ENCODE results near the gene SINHCAF.

Gene SINHCAF

DNA sequence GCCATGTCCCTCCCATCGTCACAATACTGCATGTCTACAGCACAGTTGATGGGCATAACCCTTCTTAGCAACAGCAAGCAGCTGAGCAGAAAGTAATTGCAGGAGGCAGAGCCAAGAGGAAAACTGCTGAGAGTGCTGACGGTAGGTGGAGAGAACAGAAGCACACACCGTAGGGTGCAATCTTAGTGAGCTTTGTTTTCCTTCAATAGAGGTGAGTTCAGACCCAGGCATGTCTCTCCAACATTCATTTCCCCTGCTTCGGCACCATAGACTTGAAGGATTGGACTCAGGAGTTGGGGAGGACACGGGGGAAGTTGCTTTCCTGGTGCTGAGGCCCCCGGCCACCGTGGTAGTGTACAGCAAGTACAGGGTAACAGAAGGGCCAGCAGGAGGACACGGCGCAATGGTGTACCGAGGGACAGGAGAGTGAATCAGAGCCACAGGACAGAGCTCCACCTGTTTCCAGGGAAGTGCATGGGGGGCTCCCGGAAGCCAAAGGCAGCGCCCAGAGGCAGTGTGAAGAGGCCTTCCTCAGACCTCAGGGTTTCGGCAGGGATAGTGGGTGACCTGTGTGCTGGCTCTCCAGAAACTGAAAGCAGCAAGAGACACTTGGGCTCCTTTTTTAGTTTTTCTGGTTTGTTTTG is 36.3 kb upstream of the SINHCAF start:
- Histone ChIP-seq H3K27me3 (replicated peaks) (no peaks in the 10 kb centered on the region), H3K4me3 (ENCODE audit: low read depth, low read length) (no peak overlapping the region), H3K36me3 (replicated peaks) (no peaks in the 10 kb centered on the region), H3K27ac (no peak overlapping the region)
- TF ChIP-seq, protein P1, sequence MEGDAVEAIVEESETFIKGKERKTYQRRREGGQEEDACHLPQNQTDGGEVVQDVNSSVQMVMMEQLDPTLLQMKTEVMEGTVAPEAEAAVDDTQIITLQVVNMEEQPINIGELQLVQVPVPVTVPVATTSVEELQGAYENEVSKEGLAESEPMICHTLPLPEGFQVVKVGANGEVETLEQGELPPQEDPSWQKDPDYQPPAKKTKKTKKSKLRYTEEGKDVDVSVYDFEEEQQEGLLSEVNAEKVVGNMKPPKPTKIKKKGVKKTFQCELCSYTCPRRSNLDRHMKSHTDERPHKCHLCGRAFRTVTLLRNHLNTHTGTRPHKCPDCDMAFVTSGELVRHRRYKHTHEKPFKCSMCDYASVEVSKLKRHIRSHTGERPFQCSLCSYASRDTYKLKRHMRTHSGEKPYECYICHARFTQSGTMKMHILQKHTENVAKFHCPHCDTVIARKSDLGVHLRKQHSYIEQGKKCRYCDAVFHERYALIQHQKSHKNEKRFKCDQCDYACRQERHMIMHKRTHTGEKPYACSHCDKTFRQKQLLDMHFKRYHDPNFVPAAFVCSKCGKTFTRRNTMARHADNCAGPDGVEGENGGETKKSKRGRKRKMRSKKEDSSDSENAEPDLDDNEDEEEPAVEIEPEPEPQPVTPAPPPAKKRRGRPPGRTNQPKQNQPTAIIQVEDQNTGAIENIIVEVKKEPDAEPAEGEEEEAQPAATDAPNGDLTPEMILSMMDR (IDR thresholded peaks at IDR 0.05; ENCODE audit: low read depth, low read length, missing control alignments): no peak
- no peak for DNase-seq
- in situ Hi-C loops (cut with HindIII; ENCODE audit: low pct_ligation_motif_present, low sequenced_read_pairs): no loop called here

DNA sequence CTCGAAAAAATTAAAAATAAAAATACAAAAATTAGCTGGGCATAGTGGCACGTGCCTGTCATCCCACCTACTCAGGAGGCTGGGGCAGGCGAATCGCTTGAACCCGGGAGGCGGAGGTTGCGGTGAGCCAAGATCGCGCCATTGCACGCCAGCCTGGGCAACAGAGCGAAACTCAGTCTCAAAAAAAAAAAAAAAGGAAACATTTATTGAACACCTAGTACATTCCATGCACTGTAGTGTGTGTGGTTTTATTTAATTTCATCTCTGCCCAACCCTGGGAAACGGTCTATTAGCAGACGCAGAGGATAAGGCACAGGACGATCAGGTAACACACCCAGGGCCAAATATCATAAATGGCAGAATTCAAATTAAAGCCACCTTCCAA is 35.8 kb upstream of the SINHCAF start:
- no peak overlapping the region for H3K4me3 ChIP-seq (ENCODE audit: low read depth, low read length)
- in situ Hi-C loops (cut with HindIII; ENCODE audit: low pct_ligation_motif_present, low sequenced_read_pairs): no loop called here
- no peaks in the 10 kb centered on the region for H3K27me3 ChIP-seq (replicated peaks)
- no peak overlapping the region for H3K27ac ChIP-seq
- no peak for DNase-seq
- TF ChIP-seq, protein P1 (IDR thresholded peaks at IDR 0.05; ENCODE audit: low read depth, low read length, missing control alignments): no peak
- H3K36me3 ChIP-seq (replicated peaks): no peaks in the 10 kb centered on the region

DNA sequence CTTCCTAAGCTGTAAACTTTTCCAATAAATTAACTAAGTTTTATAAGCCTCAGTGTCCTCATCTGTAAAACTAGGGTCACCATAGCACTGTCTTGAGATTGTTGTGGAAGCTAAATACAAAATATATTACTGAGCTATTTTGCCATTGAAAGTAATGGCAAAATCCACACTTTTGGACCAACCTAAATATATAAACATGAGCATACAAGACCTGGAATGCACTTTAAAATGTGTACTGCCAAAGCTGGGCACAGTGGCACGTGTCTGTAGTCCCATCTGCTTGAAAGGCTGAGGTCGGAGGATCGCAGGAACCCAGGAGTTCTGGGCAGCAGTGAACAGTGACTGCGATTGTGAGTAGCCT is 29.8 kb upstream of the SINHCAF start:
- no peaks in the 10 kb centered on the region for H3K27me3 ChIP-seq (replicated peaks)
- no peaks in the 10 kb centered on the region for H3K36me3 ChIP-seq (replicated peaks)
- no peak overlapping the region for H3K27ac ChIP-seq
- TF ChIP-seq, protein P1 (IDR thresholded peaks at IDR 0.05; ENCODE audit: low read depth, low read length, missing control alignments): no peak
- no peak for DNase-seq
- in situ Hi-C loops (cut with HindIII; ENCODE audit: low pct_ligation_motif_present, low sequenced_read_pairs): no loop called here
- no peak overlapping the region for H3K4me3 ChIP-seq (ENCODE audit: low read depth, low read length)

DNA sequence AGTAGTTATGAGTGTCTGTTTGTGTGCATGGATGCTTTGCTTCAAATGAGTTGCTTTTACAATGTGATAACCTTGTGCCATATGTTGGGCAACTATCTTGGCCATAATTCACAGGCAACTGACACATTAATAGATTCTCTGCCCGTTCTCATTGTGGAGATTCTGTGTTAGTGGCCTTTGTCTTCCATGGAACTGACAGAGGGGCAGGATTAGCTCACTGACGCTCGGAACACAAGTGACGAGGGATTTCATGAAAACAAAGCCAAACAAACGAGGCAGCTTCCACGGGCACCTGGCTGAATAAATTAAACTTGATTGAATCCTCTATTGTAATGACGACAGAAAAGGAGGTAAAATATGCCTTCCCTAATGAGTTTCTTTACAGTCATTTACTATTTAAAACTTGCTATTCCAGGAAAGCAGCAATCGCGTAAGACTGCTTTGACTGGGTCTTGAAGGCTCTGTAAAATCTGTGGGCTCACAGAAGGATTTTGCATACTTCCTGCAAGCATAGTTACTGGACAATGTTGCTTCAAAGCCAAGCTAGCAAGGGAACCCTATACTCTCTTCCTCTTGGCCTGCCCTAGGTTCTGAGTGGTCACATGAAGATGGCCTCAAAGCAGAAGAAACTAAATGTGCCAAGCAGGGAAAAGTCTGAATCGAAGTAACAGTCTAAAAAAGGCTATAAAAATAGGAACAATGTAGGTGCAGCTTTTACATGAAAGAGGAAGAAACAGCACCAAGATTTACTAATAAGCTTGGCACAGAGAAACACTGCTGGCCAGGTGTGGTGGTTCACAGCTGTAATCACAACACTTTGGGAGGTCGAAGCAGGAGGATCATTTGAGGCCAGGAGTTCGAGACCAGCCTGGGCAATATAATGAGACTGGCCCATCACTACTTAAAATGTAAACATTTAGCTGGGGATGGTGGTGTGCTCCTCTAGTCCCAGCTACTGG is 28.1 kb upstream of the SINHCAF start:
- no peak for DNase-seq
- no peak overlapping the region for H3K27ac ChIP-seq

DNA sequence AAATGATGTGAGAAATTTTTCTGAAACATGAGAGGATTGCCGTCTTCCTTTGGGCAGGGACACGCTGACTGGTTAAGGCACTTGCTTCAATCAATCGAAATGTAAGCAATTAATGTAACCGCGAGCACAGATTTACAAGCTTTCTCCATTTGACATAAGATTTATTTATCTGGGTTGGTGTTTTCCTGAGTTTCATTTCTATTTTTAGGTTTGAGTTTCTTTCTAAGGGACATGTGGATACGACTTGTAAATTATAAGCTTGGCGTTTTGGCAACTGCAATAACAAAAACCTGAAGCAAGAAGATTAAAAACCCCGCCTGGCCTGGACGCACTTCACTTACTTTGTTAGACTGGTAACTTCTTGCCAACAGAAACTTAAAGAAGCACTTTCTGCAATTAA is 20.3 kb upstream of the SINHCAF start:
- no peak for DNase-seq

More for the DNA sequence above, 28.1 kb upstream of the SINHCAF start:
- TF ChIP-seq, protein P1 (IDR thresholded peaks at IDR 0.05; ENCODE audit: low read depth, low read length, missing control alignments): no peak
- in situ Hi-C loops (cut with HindIII; ENCODE audit: low pct_ligation_motif_present, low sequenced_read_pairs): no loop called here
- no peak overlapping the region for H3K4me3 ChIP-seq (ENCODE audit: low read depth, low read length)
- no peaks in the 10 kb centered on the region for H3K27me3 ChIP-seq (replicated peaks)
- H3K36me3 ChIP-seq (replicated peaks): no peaks in the 10 kb centered on the region

More for the DNA sequence above, 20.3 kb upstream of the SINHCAF start:
- no peak overlapping the region for H3K27ac ChIP-seq
- in situ Hi-C loops (cut with HindIII; ENCODE audit: low pct_ligation_motif_present, low sequenced_read_pairs): no loop called here
- H3K4me3 ChIP-seq (ENCODE audit: low read depth, low read length): no peak overlapping the region
- TF ChIP-seq, protein P1 (IDR thresholded peaks at IDR 0.05; ENCODE audit: low read depth, low read length, missing control alignments): no peak
- H3K36me3 ChIP-seq (replicated peaks): no peaks in the 10 kb centered on the region
- no peaks in the 10 kb centered on the region for H3K27me3 ChIP-seq (replicated peaks)
